Measurements from ENCODE around the gene PRXL2A. TPM values are rescaled to one million over a fixed set of nuclear protein-coding genes. Genes with fewer than 3 reads are reported as not detected.

Gene PRXL2A
- total RNA-seq, 1 donor from 2014 or later: 29.9 TPM

DNA sequence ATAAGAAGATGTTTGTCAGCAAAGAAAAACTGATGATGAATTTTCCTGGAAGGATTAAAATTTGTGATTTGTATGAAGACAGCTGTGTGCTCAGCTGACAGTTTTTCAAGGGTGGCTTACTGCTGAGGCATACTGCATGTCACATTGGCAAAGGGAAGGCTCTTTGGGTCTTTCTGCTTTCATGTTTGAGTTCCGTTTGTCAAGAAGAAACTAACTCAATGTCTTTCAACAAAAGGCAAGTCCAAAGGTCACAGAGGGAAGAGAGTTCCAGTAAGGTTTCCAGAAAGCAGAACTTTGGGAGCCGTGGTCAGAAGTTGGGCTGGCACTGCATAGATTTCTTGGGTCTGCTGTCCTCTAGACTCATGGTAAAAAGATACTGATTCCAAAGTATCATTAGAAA is 34.8 kb upstream of the PRXL2A start:
- Histone ChIP-seq H3K4me1 (ENCODE audit: insufficient read depth, low read length) (no peaks in the 10 kb centered on the region), H3K36me3 (ENCODE audit: insufficient read depth, low read length) (no peaks in the 10 kb centered on the region), H4K20me1 (ENCODE audit: insufficient read depth, low read length) (no peaks in the 10 kb centered on the region), H3K9me3 (ENCODE audit: insufficient read depth, low read depth, low read length) (no peaks in the 10 kb centered on the region), H3K4me3 (ENCODE audit: insufficient read depth, low read depth, low read length) (no peak overlapping the region), H3K9ac (ENCODE audit: low read length) (no peak overlapping the region), H3K4me2 (ENCODE audit: low read length) (no peak overlapping the region), H3K27ac (ENCODE audit: low read depth, low read length) (no peak overlapping the region), H3K27me3 (ENCODE audit: insufficient read depth, low read length) (peaks cover 2% of the 10 kb centered on the region), H3K79me2 (ENCODE audit: insufficient read depth, low read length) (no peaks in the 10 kb centered on the region), H2AFZ (ENCODE audit: low read depth, low read length) (no peak overlapping the region)
- no peaks in the 10 kb centered on the region for H3K4me1 Mint-ChIP-seq (ENCODE audit: low read depth, unreplicated experiment)
- DNase-seq (ENCODE audit: low read depth): no peak
- H3K36me3 Mint-ChIP-seq (ENCODE audit: low read depth, unreplicated experiment): no peaks in the 10 kb centered on the region
- FAIRE-seq: no peak
- H3K27ac Mint-ChIP-seq (ENCODE audit: unreplicated experiment): no peak overlapping the region
- H3K9me3 Mint-ChIP-seq (ENCODE audit: unreplicated experiment): peaks cover 6% of the 10 kb centered on the region
- H3K27me3 Mint-ChIP-seq (ENCODE audit: low read depth, unreplicated experiment): peaks cover 11% of the 10 kb centered on the region
- no peak for TF ChIP-seq EZH2 (IDR thresholded peaks at IDR 0.05; ENCODE audit: insufficient read depth, low read length)
- TF ChIP-seq, protein P1, sequence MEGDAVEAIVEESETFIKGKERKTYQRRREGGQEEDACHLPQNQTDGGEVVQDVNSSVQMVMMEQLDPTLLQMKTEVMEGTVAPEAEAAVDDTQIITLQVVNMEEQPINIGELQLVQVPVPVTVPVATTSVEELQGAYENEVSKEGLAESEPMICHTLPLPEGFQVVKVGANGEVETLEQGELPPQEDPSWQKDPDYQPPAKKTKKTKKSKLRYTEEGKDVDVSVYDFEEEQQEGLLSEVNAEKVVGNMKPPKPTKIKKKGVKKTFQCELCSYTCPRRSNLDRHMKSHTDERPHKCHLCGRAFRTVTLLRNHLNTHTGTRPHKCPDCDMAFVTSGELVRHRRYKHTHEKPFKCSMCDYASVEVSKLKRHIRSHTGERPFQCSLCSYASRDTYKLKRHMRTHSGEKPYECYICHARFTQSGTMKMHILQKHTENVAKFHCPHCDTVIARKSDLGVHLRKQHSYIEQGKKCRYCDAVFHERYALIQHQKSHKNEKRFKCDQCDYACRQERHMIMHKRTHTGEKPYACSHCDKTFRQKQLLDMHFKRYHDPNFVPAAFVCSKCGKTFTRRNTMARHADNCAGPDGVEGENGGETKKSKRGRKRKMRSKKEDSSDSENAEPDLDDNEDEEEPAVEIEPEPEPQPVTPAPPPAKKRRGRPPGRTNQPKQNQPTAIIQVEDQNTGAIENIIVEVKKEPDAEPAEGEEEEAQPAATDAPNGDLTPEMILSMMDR (IDR thresholded peaks at IDR 0.05; ENCODE audit: insufficient read depth, low read depth, low read length): no peak
- no peak overlapping the region for H3K4me3 Mint-ChIP-seq (ENCODE audit: unreplicated experiment)

DNA sequence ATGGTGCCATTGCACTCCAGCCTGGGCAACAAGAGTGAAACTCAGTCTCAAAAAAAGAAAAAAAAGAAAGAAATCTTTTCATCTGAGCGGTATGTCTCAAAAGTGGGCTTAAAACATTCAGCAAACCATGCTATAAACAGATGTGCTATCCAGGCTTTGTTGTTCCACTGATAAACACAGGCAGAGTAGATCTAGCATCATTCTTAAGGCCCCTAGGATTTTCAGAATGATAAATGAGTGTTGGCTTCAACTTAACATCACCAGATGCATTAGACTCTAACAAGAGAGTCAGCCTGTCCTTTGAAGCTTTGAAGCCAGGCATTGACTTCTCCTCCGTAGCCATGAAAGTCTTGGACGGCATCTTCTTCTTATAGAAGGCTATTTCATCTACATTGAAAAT is 28.6 kb upstream of the PRXL2A start:
- no peak overlapping the region for H3K4me3 Mint-ChIP-seq (ENCODE audit: unreplicated experiment)
- Histone ChIP-seq H3K27ac (ENCODE audit: low read depth, low read length) (no peak overlapping the region), H3K79me2 (ENCODE audit: insufficient read depth, low read length) (no peaks in the 10 kb centered on the region), H2AFZ (ENCODE audit: low read depth, low read length) (no peak overlapping the region), H3K36me3 (ENCODE audit: insufficient read depth, low read length) (no peaks in the 10 kb centered on the region), H3K4me1 (ENCODE audit: insufficient read depth, low read length) (no peaks in the 10 kb centered on the region), H3K4me2 (ENCODE audit: low read length) (no peak overlapping the region), H3K4me3 (ENCODE audit: insufficient read depth, low read depth, low read length) (no peak overlapping the region), H3K27me3 (ENCODE audit: insufficient read depth, low read length) (peaks cover 5% of the 10 kb centered on the region), H4K20me1 (ENCODE audit: insufficient read depth, low read length) (no peaks in the 10 kb centered on the region), H3K9me3 (ENCODE audit: insufficient read depth, low read depth, low read length) (no peaks in the 10 kb centered on the region), H3K9ac (ENCODE audit: low read length) (no peak overlapping the region)
- no peak overlapping the region for H3K27ac Mint-ChIP-seq (ENCODE audit: unreplicated experiment)
- H3K9me3 Mint-ChIP-seq (ENCODE audit: unreplicated experiment): no peaks in the 10 kb centered on the region
- no peak for DNase-seq (ENCODE audit: low read depth)
- FAIRE-seq: no peak
- peaks cover 4% of the 10 kb centered on the region for H3K27me3 Mint-ChIP-seq (ENCODE audit: low read depth, unreplicated experiment)
- no peak for TF ChIP-seq EZH2 (IDR thresholded peaks at IDR 0.05; ENCODE audit: insufficient read depth, low read length)
- TF ChIP-seq, protein P1 (IDR thresholded peaks at IDR 0.05; ENCODE audit: insufficient read depth, low read depth, low read length): no peak
- H3K36me3 Mint-ChIP-seq (ENCODE audit: low read depth, unreplicated experiment): no peaks in the 10 kb centered on the region
- no peaks in the 10 kb centered on the region for H3K4me1 Mint-ChIP-seq (ENCODE audit: low read depth, unreplicated experiment)

DNA sequence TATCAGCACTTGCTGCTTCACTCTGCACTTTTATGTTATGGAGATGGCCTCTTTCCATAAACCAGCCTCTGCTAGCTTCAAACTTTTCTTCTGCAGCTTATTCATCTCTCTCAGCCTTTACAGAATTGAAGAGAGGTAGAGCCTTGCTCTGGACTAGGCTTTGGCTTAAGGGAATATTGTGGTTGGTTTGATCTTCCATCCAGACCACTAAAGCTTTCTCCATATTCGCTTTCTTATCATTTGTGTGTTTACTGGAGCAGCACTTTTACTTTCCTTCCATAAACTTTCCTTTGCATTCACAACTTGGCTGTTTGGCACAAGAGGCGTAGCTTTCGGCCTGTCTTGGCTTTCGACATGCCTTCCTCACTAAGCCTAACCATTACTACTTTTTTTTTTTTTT is 28.2 kb upstream of the PRXL2A start:
- Histone ChIP-seq H3K4me3 (ENCODE audit: insufficient read depth, low read depth, low read length) (no peak overlapping the region), H4K20me1 (ENCODE audit: insufficient read depth, low read length) (no peaks in the 10 kb centered on the region), H3K9ac (ENCODE audit: low read length) (no peak overlapping the region), H3K4me1 (ENCODE audit: insufficient read depth, low read length) (no peaks in the 10 kb centered on the region), H3K4me2 (ENCODE audit: low read length) (no peak overlapping the region), H2AFZ (ENCODE audit: low read depth, low read length) (no peak overlapping the region), H3K79me2 (ENCODE audit: insufficient read depth, low read length) (no peaks in the 10 kb centered on the region), H3K27ac (ENCODE audit: low read depth, low read length) (no peak overlapping the region), H3K9me3 (ENCODE audit: insufficient read depth, low read depth, low read length) (no peaks in the 10 kb centered on the region), H3K36me3 (ENCODE audit: insufficient read depth, low read length) (no peaks in the 10 kb centered on the region), H3K27me3 (ENCODE audit: insufficient read depth, low read length) (peaks cover 5% of the 10 kb centered on the region)
- no peak for TF ChIP-seq EZH2 (IDR thresholded peaks at IDR 0.05; ENCODE audit: insufficient read depth, low read length)
- TF ChIP-seq, protein P1 (IDR thresholded peaks at IDR 0.05; ENCODE audit: insufficient read depth, low read depth, low read length): no peak
- H3K36me3 Mint-ChIP-seq (ENCODE audit: low read depth, unreplicated experiment): no peaks in the 10 kb centered on the region
- no peak for FAIRE-seq
- H3K9me3 Mint-ChIP-seq (ENCODE audit: unreplicated experiment): no peaks in the 10 kb centered on the region
- no peak for DNase-seq (ENCODE audit: low read depth)
- H3K27ac Mint-ChIP-seq (ENCODE audit: unreplicated experiment): no peak overlapping the region
- no peaks in the 10 kb centered on the region for H3K4me1 Mint-ChIP-seq (ENCODE audit: low read depth, unreplicated experiment)
- no peak overlapping the region for H3K4me3 Mint-ChIP-seq (ENCODE audit: unreplicated experiment)
- peaks cover 4% of the 10 kb centered on the region for H3K27me3 Mint-ChIP-seq (ENCODE audit: low read depth, unreplicated experiment)
